ENCODE results near the gene SHISAL1.

Gene SHISAL1

DNA sequence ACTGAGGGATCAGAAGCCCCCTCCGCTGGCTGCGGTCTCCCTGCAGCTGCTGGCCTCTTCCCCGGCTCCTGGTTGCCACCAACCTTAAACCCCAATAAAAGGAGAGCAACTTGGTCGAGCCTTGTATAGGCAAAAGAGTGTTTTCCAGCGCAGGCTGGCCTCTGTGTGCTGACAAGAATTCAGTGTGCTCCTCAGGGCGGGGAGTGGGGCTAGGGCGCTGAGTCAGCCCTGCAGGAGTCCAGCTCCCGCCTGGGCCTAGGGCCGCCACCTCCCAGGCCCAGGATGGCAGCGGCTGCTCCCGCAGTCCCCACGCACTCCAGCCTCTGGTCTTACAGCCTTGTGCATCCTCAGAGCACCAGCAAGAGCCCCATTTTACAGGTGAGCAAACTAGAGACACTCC is at the start of gene SHISAL1:
TSS of gene SHISAL1 (minus strand) at position 186 of the 400 bp plus-strand sequence. CDS start 12,006 bp downstream, outside the sequence.
- DNase-seq (ENCODE audit: low spot score): no peak

DNA sequence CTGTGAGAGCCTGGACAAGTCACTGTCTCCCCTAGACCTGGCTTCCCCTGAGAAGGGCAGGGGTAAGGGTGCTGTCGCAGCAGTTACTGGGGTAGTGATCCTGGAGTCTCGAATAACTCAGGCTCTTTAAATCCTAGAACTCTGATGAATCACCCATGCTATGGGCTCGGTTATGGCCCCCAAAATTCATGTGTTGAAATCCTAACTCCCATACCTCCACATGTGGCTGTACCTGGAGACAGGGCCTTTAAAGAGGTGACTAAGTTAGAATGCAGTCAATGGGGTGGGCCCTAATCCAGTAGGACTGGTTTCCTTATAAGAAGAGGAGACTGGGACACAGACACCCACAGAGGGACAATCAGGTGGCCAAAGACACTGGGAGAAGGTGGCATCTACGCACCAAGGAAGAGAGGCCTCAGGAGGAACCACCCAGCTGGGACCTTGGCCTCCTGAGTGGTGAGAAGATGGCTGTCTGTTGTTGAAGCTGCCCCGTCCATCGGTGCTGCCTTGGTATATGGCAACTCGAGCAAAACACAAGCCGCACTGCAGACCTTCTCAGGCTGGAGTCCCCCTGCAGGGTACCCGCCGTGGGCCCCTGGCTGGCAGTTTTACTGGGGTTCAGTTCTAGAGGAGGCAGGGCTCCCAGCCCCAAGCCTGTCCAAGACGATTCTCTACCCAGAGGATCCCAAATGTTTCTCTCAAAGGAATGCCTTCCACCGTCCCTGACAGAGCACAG is 48.8 kb upstream of the SHISAL1 start:
- DNase-seq (ENCODE audit: low spot score): no peak

DNA sequence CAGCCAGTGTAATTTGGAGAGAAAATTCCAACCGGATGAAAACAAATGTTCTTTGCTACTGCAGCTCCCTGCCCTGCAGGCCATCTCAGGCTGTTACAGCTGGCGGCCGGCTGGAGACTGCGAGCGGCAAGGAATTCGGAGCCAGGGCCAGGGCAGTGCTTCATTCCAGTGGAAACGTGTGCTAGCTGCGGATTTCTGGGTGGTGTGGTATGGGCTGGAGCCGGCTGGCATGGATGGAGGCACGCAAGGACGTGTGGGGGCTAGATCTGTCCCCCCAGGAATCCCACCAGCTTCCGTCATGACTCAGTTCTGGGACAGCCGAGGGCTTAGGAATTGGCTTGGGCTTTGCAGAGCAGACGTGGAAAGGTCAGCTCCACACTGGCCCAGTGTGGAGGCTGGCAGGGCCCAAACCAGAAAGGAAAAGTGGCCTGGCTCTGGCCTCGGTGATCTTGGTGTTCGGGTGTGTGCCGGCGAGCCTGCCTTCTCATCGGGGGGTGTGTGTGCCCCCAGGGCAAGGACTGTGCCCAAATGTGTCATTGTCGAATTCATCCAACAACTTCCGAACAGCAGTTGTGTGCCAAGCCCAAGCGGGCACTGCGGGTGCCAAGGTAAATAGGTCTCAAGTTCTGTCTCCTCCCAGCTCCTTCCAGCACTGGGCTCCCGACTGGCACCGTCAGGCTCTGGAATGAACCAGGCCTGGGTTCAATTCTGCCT is 48.1 kb upstream of the SHISAL1 start:
- DNase-seq (ENCODE audit: low spot score): no peak

- DNase-seq (ENCODE audit: low spot score): no peak
These were observed 47.5 kb upstream of the SHISAL1 start for GRCh38 chr22:44360306-44360667.

DNA sequence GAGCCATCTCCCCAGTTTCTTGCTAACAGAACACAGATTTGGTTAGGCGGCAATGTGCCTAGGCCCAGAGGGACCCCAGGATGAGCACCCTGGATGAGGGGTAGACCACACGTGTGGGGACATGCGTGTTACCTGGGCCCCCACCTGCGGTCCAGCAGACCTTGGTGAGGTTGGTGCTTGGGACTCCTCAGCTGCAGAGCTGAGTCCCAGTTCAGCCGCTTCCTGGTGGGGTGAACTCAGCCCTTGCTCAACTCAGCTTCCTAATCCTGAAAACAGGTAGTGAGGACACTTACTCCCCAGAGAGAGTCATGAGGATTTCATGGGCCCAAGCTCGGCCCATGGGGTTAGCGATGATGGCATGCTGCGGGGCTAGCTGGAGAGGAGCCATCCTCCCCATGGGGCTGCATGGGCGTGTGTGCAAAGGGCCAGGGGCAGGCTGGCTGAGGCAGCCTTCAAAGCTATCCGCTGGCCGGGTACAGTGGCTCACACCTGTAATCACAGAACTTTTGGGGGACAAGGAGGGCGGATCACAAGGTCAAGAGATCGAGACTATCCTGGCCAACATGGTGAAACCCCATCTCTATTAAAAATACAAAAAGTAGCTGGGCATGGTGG is 46.9 kb upstream of the SHISAL1 start:
- DNase-seq (ENCODE audit: low spot score): no peak

- DNase-seq (ENCODE audit: low spot score): no peak
These were observed 46.1 kb upstream of the SHISAL1 start for GRCh38 chr22:44358709-44359440.

- DNase-seq (ENCODE audit: low spot score): no peak
These were observed 45.3 kb upstream of the SHISAL1 start for GRCh38 chr22:44357966-44358465.

GRCh38 chr22:44357296-44357965 is 44.7 kb upstream of the SHISAL1 start:
- no peak for DNase-seq (ENCODE audit: low spot score)

- no peak for DNase-seq (ENCODE audit: low spot score)
These were observed 42.9 kb upstream of the SHISAL1 start for GRCh38 chr22:44355716-44356070.

GRCh38 chr22:44354288-44354687 is 41.5 kb upstream of the SHISAL1 start:
- DNase-seq (ENCODE audit: low spot score): no peak

DNA sequence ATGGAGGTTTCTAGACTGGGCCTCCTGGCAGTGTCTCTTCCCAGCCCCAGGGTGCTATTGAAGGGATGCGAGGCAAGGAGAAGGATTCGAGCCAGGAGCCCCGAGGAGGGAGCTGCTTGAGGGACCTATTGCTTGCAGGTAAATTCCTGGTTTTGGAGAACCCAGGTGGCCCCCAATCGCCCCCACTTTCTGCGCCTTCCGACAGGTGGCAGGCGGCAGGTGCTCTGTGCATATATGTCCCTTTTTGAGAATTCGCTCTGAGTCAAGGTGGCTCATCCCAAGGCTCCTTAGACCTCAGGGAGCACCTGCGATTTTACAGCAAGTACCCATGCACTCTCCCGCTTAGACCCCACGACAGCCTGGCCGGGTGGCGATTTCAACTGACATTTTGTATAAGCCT is 40.3 kb upstream of the SHISAL1 start:
- DNase-seq (ENCODE audit: low spot score): no peak

DNA sequence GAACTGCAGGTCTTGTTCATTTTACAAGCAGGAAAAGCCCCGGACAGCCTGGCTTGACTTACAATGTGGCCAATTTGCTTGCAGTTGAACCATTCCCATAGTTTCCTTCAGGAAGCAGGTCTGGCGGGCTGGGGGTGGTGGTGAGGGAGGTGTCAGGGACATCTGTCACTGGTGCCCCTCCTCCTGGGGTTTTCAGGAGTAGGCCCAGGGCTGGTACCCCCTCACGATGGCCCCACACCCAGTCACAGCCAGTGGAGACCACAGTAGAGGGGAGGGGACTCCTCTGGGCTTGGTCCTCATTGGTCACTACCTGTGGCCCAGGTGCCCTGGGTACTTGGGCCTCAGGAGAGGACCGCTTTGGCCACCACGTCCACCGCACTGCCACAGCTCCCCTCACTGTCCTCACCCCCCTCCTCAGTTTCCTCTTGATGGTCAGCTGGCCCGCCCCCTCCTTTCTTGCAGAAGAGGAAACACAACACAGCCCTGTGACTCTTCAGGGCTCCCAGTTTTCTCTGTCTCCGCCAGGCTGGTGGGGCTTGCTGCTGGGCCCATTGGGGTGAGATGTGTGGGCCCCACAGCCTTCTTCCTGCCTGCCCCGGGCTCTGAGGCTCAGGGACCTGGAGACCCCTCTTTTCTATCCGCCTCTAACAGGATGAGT is 39.8 kb upstream of the SHISAL1 start:
- DNase-seq (ENCODE audit: low spot score): no peak

- peak; percentile 63 for DNase-seq (ENCODE audit: low spot score)
These were observed 39.1 kb upstream of the SHISAL1 start for GRCh38 chr22:44351685-44352377.

DNA sequence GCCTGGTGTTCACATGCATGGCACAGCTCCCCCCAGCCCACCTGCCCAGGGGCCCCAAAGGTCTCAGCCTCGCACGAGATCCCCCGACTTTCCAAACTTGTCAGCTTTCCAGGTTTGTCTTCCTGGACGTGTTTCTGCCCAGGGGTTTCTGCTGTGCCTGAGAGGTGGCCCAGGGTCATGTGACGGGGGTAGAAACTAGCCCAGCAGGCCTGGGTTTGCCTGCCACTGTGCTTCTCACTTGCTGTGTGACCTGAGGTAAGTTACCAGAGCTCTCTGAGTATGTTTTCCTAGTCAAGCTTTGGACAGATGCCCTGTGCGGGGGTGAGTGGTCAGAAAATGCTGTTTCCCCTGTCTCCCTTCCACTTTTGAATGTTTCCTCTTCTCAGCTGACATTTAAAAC is 38.3 kb upstream of the SHISAL1 start:
- no peak for DNase-seq (ENCODE audit: low spot score)

DNA sequence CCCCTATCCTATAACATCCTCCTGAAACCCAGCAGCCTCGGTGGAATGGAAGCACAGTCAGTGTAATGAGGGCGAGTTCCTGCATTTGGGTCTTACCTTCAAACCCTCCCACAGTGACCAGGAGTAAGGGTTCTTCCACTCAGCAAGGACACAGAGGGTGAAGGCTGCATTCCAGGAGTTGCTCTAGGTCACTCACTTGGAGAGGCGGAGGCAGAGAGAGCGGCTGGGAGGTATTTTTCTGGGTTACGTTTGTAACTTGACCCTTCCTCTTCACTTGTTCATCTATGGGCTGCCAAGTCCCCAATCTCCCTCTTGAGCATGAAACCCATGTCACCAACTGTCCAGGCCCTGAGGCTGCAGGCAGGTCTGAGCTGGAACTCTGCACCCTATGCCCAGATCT is 36.8 kb upstream of the SHISAL1 start:
- no peak for DNase-seq (ENCODE audit: low spot score)

GRCh38 chr22:44348971-44349560 is 36.3 kb upstream of the SHISAL1 start:
- DNase-seq (ENCODE audit: low spot score): no peak

GRCh38 chr22:44347549-44347948 is 34.8 kb upstream of the SHISAL1 start:
- no peak for DNase-seq (ENCODE audit: low spot score)

- DNase-seq (ENCODE audit: low spot score): no peak
These were observed 34.3 kb upstream of the SHISAL1 start for GRCh38 chr22:44347080-44347479.

GRCh38 chr22:44345872-44346271 is 33.1 kb upstream of the SHISAL1 start:
- DNase-seq (ENCODE audit: low spot score): no peak

- DNase-seq (ENCODE audit: low spot score): no peak
These were observed 31.7 kb upstream of the SHISAL1 start for GRCh38 chr22:44344407-44344806.

All from LoVo (cell line).